ENCODE data around the gene PAK5. TPM values are rescaled to one million over a fixed set of nuclear protein-coding genes. Genes with fewer than 3 reads are reported as not detected.
"Not testable (repeated sequence)": the region's sequence is repeated elsewhere in the genome, so short reads cannot be mapped to it uniquely, and the experiment has no call there.

The PAK5 gene
- total and polyA plus RNA-seq, 2 donors: 0.19 to 0.75 TPM

DNA sequence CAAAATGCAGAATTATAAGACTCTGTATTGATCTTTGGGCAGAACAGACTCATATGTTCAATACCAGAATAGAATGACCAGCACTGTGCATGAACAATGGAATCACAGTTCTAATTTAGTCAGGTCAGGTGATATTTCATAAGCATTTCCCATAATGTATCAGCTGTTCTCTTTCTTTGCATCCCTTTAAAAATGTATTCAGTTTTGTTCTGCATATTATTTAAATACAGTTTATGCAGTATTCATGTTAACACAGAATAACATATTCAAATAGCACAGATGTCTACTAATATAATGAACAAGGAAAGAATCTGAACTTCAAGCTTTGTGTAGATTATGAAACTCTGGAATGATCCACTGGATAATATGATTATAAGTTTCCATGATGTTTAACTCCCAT is 196.0 kb downstream of the PAK5 start:
- no peaks in the 10 kb centered on the region for H3K4me1 ChIP-seq (ENCODE audit: control insufficient read depth in 2 of 2, insufficient read depth in 2 of 2, low read length in 2 of 2)
- H3K4me3 ChIP-seq (ENCODE audit: low read length in 2 of 2): no peak overlapping the region
- DNase-seq (ENCODE audit: low read depth in 6 of 9, low spot score in 9 of 9): no peak
- no peaks in the 10 kb centered on the region for H3K36me3 ChIP-seq (ENCODE audit: control insufficient read depth in 2 of 2, insufficient read depth in 2 of 2, low read length in 1 of 2)
- H3K27ac ChIP-seq (ENCODE audit: low read depth in 1 of 2, low read length in 1 of 2): no peak overlapping the region
- H3K9me3 ChIP-seq (ENCODE audit: control insufficient read depth in 2 of 2, insufficient read depth in 1 of 2, low read length in 1 of 2): no peaks in the 10 kb centered on the region
- no peaks in the 10 kb centered on the region for H3K27me3 ChIP-seq (ENCODE audit: control insufficient read depth in 2 of 2, insufficient read depth in 1 of 2, low read length in 1 of 2)

DNA sequence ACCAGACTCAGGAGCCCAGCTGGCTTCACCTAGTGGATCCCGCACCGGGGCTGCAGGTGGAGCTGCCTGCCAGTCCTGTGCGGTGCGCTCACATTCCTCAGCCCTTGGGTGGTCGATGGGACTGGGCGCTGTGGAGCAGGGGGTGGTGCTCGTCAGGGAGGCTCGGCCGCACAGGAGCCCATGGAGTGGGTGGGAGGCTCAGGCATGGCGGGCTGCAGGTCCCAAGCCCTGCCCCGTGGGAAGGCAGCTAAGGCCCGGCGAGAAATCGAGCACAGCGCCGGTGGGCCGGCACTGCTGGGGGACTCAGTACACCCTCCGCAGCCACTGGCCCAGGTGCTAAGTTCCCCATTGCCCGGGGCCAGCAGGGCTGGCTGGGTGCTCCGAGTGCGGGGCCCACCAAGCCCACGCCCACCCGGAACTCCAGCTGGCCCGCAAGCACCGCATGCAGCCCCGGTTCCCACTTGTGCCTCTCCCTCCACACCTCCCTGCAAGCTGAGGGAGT is 197.3 kb downstream of the PAK5 start:
- H3K36me3 ChIP-seq (ENCODE audit: control insufficient read depth in 2 of 2, insufficient read depth in 2 of 2, low read length in 1 of 2); H3K27ac ChIP-seq (ENCODE audit: low read depth in 1 of 2, low read length in 1 of 2); H3K27me3 ChIP-seq (ENCODE audit: control insufficient read depth in 2 of 2, insufficient read depth in 1 of 2, low read length in 1 of 2); DNase-seq (ENCODE audit: low read depth in 6 of 9, low spot score in 9 of 9); H3K4me1 ChIP-seq (ENCODE audit: control insufficient read depth in 2 of 2, insufficient read depth in 2 of 2, low read length in 2 of 2); H3K4me3 ChIP-seq (ENCODE audit: low read length in 2 of 2); H3K9me3 ChIP-seq (ENCODE audit: control insufficient read depth in 2 of 2, insufficient read depth in 1 of 2, low read length in 1 of 2): not testable (repeated sequence)
- 97% methylated on average over 22 of the region's 26 CpGs for WGBS

DNA sequence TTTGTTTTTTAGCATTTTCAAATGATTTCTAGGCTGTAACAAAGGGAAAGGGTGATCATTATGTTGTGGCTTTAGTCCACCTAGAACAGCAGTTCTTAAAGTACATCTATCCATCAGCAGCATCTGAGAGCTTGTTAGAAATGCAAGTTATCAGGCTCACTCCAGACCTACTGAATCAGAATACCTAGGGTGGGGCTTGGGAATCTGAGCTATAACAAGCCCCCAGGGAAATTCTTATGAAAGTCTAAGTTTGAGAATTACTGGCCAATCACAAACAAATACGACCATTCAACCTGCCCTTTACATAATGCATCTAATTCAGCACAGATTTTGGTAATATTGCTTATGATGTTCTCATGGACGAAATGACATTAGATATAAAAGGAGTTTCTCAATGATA is 201.0 kb downstream of the PAK5 start:
- DNase-seq (ENCODE audit: low read depth in 6 of 9, low spot score in 9 of 9): no peak
- no peaks in the 10 kb centered on the region for H3K36me3 ChIP-seq (ENCODE audit: control insufficient read depth in 2 of 2, insufficient read depth in 2 of 2, low read length in 1 of 2)
- no peaks in the 10 kb centered on the region for H3K9me3 ChIP-seq (ENCODE audit: control insufficient read depth in 2 of 2, insufficient read depth in 1 of 2, low read length in 1 of 2)
- no peak overlapping the region for H3K4me3 ChIP-seq (ENCODE audit: low read length in 2 of 2)
- H3K27ac ChIP-seq (ENCODE audit: low read depth in 1 of 2, low read length in 1 of 2): no peak overlapping the region
- H3K4me1 ChIP-seq (ENCODE audit: control insufficient read depth in 2 of 2, insufficient read depth in 2 of 2, low read length in 2 of 2): no peaks in the 10 kb centered on the region
- WGBS: 88% methylated on average over 2 of the region's 2 CpGs
- no peaks in the 10 kb centered on the region for H3K27me3 ChIP-seq (ENCODE audit: control insufficient read depth in 2 of 2, insufficient read depth in 1 of 2, low read length in 1 of 2)

DNA sequence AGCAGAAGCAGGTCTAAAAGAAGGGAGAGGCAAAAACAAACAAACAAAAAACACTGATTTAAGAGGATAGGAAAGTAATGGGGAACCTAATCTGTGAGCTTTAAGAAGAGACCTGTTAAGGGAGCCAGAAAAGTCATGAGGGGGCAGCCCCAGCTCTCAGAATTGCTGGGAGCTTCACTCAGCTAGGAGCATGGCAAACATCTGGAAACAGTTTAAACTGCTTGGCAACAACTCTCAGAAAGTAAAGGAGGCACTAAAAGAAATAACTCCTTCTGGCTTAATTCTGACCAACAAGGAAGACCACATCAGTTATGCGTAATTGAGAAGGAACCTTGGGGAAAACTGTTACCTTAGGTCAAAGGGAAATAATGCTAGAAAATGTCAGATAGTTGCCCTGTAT is 203.1 kb downstream of the PAK5 start:
- H3K27ac ChIP-seq (ENCODE audit: low read depth in 1 of 2, low read length in 1 of 2): no peak overlapping the region
- no peaks in the 10 kb centered on the region for H3K27me3 ChIP-seq (ENCODE audit: control insufficient read depth in 2 of 2, insufficient read depth in 1 of 2, low read length in 1 of 2)
- no peaks in the 10 kb centered on the region for H3K4me1 ChIP-seq (ENCODE audit: control insufficient read depth in 2 of 2, insufficient read depth in 2 of 2, low read length in 2 of 2)
- no peak for DNase-seq (ENCODE audit: low read depth in 6 of 9, low spot score in 9 of 9)
- WGBS: 95% methylated on average over 1 of the region's 1 CpG
- H3K4me3 ChIP-seq (ENCODE audit: low read length in 2 of 2): no peak overlapping the region
- H3K36me3 ChIP-seq (ENCODE audit: control insufficient read depth in 2 of 2, insufficient read depth in 2 of 2, low read length in 1 of 2): no peaks in the 10 kb centered on the region
- no peaks in the 10 kb centered on the region for H3K9me3 ChIP-seq (ENCODE audit: control insufficient read depth in 2 of 2, insufficient read depth in 1 of 2, low read length in 1 of 2)

DNA sequence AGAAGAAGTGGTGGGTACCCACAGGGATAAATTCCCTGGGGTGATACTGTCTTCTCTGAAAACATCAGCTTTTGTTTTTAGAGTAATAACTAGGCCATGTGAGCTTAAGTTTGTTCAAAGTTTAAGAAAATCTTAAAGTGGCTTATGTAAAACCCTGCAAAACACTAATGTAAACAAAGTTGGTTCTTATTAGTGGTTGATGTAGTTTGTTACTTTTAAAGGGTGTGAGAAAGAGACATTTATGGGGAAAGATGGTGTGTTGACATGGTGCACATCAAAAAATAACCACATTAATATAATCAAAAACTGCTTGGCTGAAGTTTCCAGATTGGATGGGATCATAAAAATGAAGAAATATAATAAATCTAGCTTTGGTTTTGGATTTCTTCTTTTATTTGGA is 204.5 kb downstream of the PAK5 start:
- Histone ChIP-seq H3K27me3 (ENCODE audit: control insufficient read depth in 2 of 2, insufficient read depth in 1 of 2, low read length in 1 of 2) (no peaks in the 10 kb centered on the region), H3K4me3 (ENCODE audit: low read length in 2 of 2) (no peak overlapping the region), H3K36me3 (ENCODE audit: control insufficient read depth in 2 of 2, insufficient read depth in 2 of 2, low read length in 1 of 2) (no peaks in the 10 kb centered on the region), H3K9me3 (ENCODE audit: control insufficient read depth in 2 of 2, insufficient read depth in 1 of 2, low read length in 1 of 2) (no peaks in the 10 kb centered on the region), H3K4me1 (ENCODE audit: control insufficient read depth in 2 of 2, insufficient read depth in 2 of 2, low read length in 2 of 2) (no peaks in the 10 kb centered on the region), H3K27ac (ENCODE audit: low read depth in 1 of 2, low read length in 1 of 2) (no peak overlapping the region)
- no peak for DNase-seq (ENCODE audit: low read depth in 6 of 9, low spot score in 9 of 9)

DNA sequence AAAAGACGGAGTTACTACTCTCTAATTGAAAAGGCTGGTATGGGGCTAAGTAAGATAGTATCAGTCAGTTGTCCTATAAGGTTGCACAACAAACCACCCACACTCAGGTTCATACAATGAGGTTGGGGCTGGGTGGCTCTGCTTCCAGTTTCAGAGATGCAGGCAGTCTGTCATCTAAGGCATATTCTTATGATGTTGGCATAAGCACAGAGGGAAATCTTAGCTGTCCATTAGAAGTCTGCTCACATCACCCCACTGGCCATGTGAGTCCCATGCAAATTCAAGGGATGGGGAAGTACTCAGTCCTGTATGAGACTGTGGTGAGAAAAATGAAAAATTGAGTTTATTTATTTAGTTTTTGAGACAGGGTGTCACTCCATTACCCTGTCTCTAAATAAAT is 205.9 kb downstream of the PAK5 start:
- Histone ChIP-seq H3K9me3 (ENCODE audit: control insufficient read depth in 2 of 2, insufficient read depth in 1 of 2, low read length in 1 of 2) (no peaks in the 10 kb centered on the region), H3K27ac (ENCODE audit: low read depth in 1 of 2, low read length in 1 of 2) (no peak overlapping the region), H3K36me3 (ENCODE audit: control insufficient read depth in 2 of 2, insufficient read depth in 2 of 2, low read length in 1 of 2) (no peaks in the 10 kb centered on the region), H3K27me3 (ENCODE audit: control insufficient read depth in 2 of 2, insufficient read depth in 1 of 2, low read length in 1 of 2) (no peaks in the 10 kb centered on the region), H3K4me1 (ENCODE audit: control insufficient read depth in 2 of 2, insufficient read depth in 2 of 2, low read length in 2 of 2) (no peaks in the 10 kb centered on the region), H3K4me3 (ENCODE audit: low read length in 2 of 2) (no peak overlapping the region)
- no peak for DNase-seq (ENCODE audit: low read depth in 6 of 9, low spot score in 9 of 9)
- WGBS: 44% methylated on average over 1 of the region's 1 CpG

DNA sequence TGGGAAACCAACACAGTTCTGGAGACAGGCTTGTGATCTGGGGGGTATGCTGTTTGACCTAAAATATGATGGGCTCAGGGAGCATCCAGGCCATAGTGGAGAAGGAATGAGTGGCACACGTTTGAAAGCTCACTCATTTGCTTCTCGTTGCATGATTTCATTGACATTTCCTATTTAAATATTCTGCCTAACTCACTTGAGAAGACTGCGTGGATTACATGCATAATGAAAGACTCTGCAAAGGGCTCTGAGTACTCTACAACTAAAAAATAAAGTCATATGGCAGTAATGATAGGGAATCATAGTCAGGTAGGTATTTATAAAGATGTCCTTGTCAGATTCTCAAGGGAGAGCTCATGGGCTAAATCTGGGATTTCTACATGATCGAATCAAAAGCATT is 206.6 kb downstream of the PAK5 start:
- H3K4me1 ChIP-seq (ENCODE audit: control insufficient read depth in 2 of 2, insufficient read depth in 2 of 2, low read length in 2 of 2): no peaks in the 10 kb centered on the region
- H3K27ac ChIP-seq (ENCODE audit: low read depth in 1 of 2, low read length in 1 of 2): no peak overlapping the region
- 81% methylated on average over 4 of the region's 4 CpGs for WGBS

DNA sequence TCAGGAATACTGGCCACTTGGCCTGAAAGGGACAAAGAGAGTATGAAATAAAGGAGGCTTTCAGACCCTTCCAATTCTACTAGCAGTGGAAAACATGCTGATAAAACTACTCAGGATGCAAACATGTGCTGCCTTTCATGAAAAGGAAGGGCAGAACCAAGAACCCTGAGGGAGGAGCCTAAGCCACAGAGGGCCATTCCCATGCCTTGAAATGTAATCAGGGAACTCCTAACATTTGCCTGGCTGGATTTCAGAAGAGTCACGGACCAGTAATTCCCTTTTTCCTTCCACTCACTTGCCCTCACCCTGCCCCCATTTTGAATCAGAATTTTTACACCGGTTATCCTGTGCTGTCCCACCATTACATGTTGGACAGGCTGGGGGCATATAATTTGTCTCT is 208.3 kb downstream of the PAK5 start:
- H3K36me3 ChIP-seq (ENCODE audit: control insufficient read depth in 2 of 2, insufficient read depth in 2 of 2, low read length in 1 of 2): no peaks in the 10 kb centered on the region
- no peaks in the 10 kb centered on the region for H3K4me1 ChIP-seq (ENCODE audit: control insufficient read depth in 2 of 2, insufficient read depth in 2 of 2, low read length in 2 of 2)
- no peaks in the 10 kb centered on the region for H3K27me3 ChIP-seq (ENCODE audit: control insufficient read depth in 2 of 2, insufficient read depth in 1 of 2, low read length in 1 of 2)
- H3K4me3 ChIP-seq (ENCODE audit: low read length in 2 of 2): no peak overlapping the region
- no peak overlapping the region for H3K27ac ChIP-seq (ENCODE audit: low read depth in 1 of 2, low read length in 1 of 2)
- no peak for DNase-seq (ENCODE audit: low read depth in 6 of 9, low spot score in 9 of 9)
- no peaks in the 10 kb centered on the region for H3K9me3 ChIP-seq (ENCODE audit: control insufficient read depth in 2 of 2, insufficient read depth in 1 of 2, low read length in 1 of 2)
- WGBS: 85% methylated on average over 2 of the region's 2 CpGs

More for the DNA sequence above, 206.6 kb downstream of the PAK5 start:
- no peak overlapping the region for H3K4me3 ChIP-seq (ENCODE audit: low read length in 2 of 2)
- DNase-seq (ENCODE audit: low read depth in 6 of 9, low spot score in 9 of 9): no peak
- H3K27me3 ChIP-seq (ENCODE audit: control insufficient read depth in 2 of 2, insufficient read depth in 1 of 2, low read length in 1 of 2): no peaks in the 10 kb centered on the region
- no peaks in the 10 kb centered on the region for H3K9me3 ChIP-seq (ENCODE audit: control insufficient read depth in 2 of 2, insufficient read depth in 1 of 2, low read length in 1 of 2)
- H3K36me3 ChIP-seq (ENCODE audit: control insufficient read depth in 2 of 2, insufficient read depth in 2 of 2, low read length in 1 of 2): no peaks in the 10 kb centered on the region

DNA sequence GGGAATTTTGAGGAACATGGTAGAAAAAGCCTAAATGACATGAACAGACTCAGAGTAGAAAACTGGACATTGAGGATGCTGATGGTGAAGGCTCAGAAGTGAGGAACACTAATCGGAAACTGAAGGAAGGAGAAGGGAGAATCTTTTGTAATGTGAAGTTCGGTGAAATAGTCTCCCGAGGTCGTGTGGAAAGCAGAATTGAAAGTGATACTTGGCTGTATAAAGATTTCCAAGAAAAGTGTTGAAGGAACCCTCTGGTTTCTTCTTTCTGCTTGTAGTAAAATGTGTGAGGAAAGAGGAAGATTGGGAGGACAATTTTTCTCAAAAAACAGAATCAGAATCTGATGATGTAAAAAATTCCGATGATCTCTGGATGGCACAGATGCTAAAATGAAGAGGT is 209.0 kb downstream of the PAK5 start:
- H3K4me3 ChIP-seq (ENCODE audit: low read length in 2 of 2): no peak overlapping the region
- H3K9me3 ChIP-seq (ENCODE audit: control insufficient read depth in 2 of 2, insufficient read depth in 1 of 2, low read length in 1 of 2): no peaks in the 10 kb centered on the region
- WGBS: 89% methylated on average over 5 of the region's 5 CpGs
- no peak overlapping the region for H3K27ac ChIP-seq (ENCODE audit: low read depth in 1 of 2, low read length in 1 of 2)
- H3K4me1 ChIP-seq (ENCODE audit: control insufficient read depth in 2 of 2, insufficient read depth in 2 of 2, low read length in 2 of 2): no peaks in the 10 kb centered on the region
- DNase-seq (ENCODE audit: low read depth in 6 of 9, low spot score in 9 of 9): no peak
- H3K36me3 ChIP-seq (ENCODE audit: control insufficient read depth in 2 of 2, insufficient read depth in 2 of 2, low read length in 1 of 2): no peaks in the 10 kb centered on the region
- no peaks in the 10 kb centered on the region for H3K27me3 ChIP-seq (ENCODE audit: control insufficient read depth in 2 of 2, insufficient read depth in 1 of 2, low read length in 1 of 2)

DNA sequence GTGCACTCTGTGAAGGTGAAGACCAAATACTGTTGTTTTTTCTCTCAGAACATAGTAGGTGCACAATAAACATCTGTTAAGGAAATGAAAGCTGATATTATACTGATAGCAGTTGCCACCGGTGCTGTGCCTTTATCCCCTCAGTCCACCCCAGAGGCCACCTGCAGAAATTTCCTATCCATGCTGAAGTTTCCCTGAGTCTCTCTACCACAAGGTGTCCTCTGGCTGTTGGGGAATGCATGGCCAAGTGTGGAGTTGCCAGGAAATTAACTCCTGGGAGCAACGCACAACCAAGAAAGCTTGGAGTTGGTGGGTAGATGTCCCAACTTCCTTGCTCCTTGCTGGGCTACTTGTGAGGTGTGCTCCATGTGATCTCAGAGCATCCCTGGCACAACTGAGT is 210.3 kb downstream of the PAK5 start:
- H3K9me3 ChIP-seq (ENCODE audit: control insufficient read depth in 2 of 2, insufficient read depth in 1 of 2, low read length in 1 of 2): no peaks in the 10 kb centered on the region

More for the DNA sequence above, 210.3 kb downstream of the PAK5 start:
- Histone ChIP-seq H3K27me3 (ENCODE audit: control insufficient read depth in 2 of 2, insufficient read depth in 1 of 2, low read length in 1 of 2) (no peaks in the 10 kb centered on the region), H3K36me3 (ENCODE audit: control insufficient read depth in 2 of 2, insufficient read depth in 2 of 2, low read length in 1 of 2) (no peaks in the 10 kb centered on the region), H3K4me1 (ENCODE audit: control insufficient read depth in 2 of 2, insufficient read depth in 2 of 2, low read length in 2 of 2) (no peaks in the 10 kb centered on the region), H3K4me3 (ENCODE audit: low read length in 2 of 2) (no peak overlapping the region), H3K27ac (ENCODE audit: low read depth in 1 of 2, low read length in 1 of 2) (no peak overlapping the region)
- DNase-seq (ENCODE audit: low read depth in 6 of 9, low spot score in 9 of 9): no peak
- WGBS: 91% methylated on average over 2 of the region's 2 CpGs
